ENCODE measurements around the gene SYNJ2. TPM values are rescaled to one million over a fixed set of nuclear protein-coding genes. Genes with fewer than 3 reads are reported as not detected.

The SYNJ2 gene
- total RNA-seq, 4 donors from 2014 or later, result 6.6 to 15.6 (median 9.8) TPM

- H3K4me3 ChIP-seq, result peak overlapping the region; percentile 80 to 99 (median 94)
- DNase-seq, result no peak
- WGBS, 2 donors, result 13% methylated on average over 18 of the region's 24 CpGs; no CpG with 5 or more reads in 1 of the 2 donors
- H3K9me3 ChIP-seq, result no peaks in the 10 kb centered on the region
- H3K27me3 ChIP-seq, result peaks cover 0 to 6% (median 0%) of the 10 kb centered on the region in 4 donors
- H3K27ac ChIP-seq, result peak overlapping the region; percentile 84 to 91 (median 88)
- H3K4me1 ChIP-seq, result peaks cover 18 to 50% (median 26%) of the 10 kb centered on the region in 3 donors
- TF ChIP-seq POLR2A (IDR thresholded peaks at IDR 0.05) (no peak), CTCF (IDR thresholded peaks at IDR 0.05) (no peak)
- H3K36me3 ChIP-seq, result no peaks in the 10 kb centered on the region
- intact Hi-C loops (cut with DNase I), result loop anchor here (5.0 kb wide), 1 partner anchor 91 kb away; no protein-coding TSS in a partner anchor
Observed at GRCh38 chr6:157981132-157981394, 600 bp upstream of the SYNJ2 start.

- H3K9me3 ChIP-seq, result no peaks in the 10 kb centered on the region
- peaks cover 18 to 55% (median 30%) of the 10 kb centered on the region in 3 donors for H3K4me1 ChIP-seq
- H3K27me3 ChIP-seq, result peaks cover 0 to 6% (median 0%) of the 10 kb centered on the region in 4 donors
- WGBS, 2 donors, result 6 to 11% methylated on average over 1 to 6 of the region's 36 CpGs
- DNase-seq, result no peak
- TF ChIP-seq CTCF (IDR thresholded peaks at IDR 0.05) (no peak), POLR2A (IDR thresholded peaks at IDR 0.05) (no peak)
- peak overlapping the region; percentile 80 to 99 (median 94) for H3K4me3 ChIP-seq
- H3K27ac ChIP-seq, result peak overlapping the region; percentile 84 to 91 (median 88)
- no peaks in the 10 kb centered on the region for H3K36me3 ChIP-seq
- intact Hi-C loops (cut with DNase I), result loop anchor here (5.0 kb wide), 1 partner anchor 90 kb away; no protein-coding TSS in a partner anchor
Observed at GRCh38 chr6:157982102-157982562, 469 bp downstream of the SYNJ2 start.

DNA sequence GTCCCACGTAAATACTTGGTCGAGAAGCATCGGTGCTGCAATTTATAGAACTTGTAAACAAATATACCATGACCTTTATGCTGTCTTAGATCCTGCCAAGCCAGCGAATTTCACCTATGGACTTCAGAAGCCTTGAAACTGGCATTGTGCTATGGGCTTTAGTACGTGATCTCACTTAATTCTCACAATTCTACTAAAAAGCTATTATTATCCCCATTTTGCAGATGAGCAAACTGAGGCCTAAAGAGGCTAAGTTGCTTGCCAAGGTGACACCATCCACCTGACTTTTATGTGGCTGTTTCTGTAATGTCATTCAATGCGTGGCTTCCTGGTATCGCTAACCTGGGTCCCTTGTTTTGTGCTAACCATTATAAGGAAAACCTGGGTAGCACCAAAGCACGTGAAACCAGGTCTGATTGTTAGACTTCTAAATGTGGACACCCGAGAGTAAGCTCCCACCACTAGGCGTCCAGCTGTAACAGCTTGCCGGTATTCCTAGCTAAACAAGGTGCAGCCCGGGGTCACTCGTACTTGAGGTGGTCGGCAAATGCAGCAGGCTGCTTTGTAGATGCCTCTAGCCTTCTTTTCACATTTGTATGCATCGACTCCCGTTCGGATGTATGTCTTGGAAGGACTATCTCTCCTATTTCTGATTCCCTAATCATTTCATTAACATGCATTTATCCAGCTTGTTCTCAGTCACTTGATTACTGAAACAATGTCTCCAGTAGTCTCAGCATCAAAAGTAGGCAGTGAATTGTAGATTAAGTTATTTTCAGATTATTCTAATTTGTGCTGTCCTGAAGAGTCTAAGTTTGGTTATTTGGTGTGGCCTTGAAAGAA is 1.1 kb downstream of the SYNJ2 start:
- WGBS, 2 donors, result 49 to 54% methylated on average over 15 of the region's 17 CpGs
- no peak for DNase-seq
- intact Hi-C loops (cut with DNase I), result loop anchor here (5.0 kb wide), 1 partner anchor 90 kb away; no protein-coding TSS in a partner anchor

DNA sequence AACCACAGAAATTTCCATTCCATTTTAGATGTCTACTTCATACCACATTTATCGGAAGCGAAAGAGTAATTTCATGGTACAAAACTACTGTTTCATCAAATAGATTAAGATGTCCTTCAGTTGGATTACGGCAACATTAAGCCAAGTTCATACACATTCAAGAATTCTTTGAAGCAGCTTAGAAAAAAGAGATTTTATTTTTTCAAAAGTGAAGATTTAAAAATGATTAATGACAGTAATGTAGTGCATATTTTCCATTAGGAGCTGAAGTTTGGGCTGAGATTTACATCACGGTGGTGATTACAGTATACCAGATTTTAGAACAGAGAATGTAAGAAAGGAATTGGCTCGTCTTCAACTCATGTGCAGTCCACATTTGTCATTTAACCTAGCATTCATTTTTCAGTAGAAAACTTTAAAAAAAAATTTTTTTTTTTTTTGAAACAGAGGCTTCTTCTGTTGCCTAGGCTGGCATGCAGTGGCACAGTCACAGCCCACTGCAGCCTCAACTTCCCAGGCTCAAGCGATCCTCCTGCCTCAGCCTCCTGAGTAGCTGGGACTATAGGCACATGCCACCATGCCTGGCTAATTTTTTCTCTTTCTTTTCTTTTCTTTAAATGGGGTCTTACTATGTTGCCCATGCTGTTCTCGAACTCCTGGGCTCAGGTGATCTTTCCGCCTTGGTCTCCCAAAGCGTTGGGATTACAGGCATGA is 1.9 kb downstream of the SYNJ2 start:
- peaks cover 0 to 6% (median 0%) of the 10 kb centered on the region in 4 donors for H3K27me3 ChIP-seq
- H3K27ac ChIP-seq, result peak overlapping the region in 1 of 4 donors; percentile 16
- H3K36me3 ChIP-seq, result no peaks in the 10 kb centered on the region
- H3K9me3 ChIP-seq, result no peaks in the 10 kb centered on the region
- peak overlapping the region in 1 of 4 donors; percentile 92 for H3K4me3 ChIP-seq
- TF ChIP-seq CTCF (IDR thresholded peaks at IDR 0.05) (no peak), POLR2A (IDR thresholded peaks at IDR 0.05) (no peak)
- DNase-seq, result no peak
- 73 to 75% methylated on average over 9 of the region's 9 CpGs for WGBS, 2 donors
- H3K4me1 ChIP-seq, result peaks cover 18 to 63% (median 30%) of the 10 kb centered on the region in 3 donors
- intact Hi-C loops (cut with DNase I), result loop anchor here (5.0 kb wide), 1 partner anchor 89 kb away; no protein-coding TSS in a partner anchor

More for the DNA sequence above, 1.1 kb downstream of the SYNJ2 start:
- TF ChIP-seq CTCF (IDR thresholded peaks at IDR 0.05) (peak in 3 of 6 experiments; percentile 18 to 43 (median 18)), POLR2A (IDR thresholded peaks at IDR 0.05) (no peak)
- Histone ChIP-seq H3K4me1 (peaks cover 18 to 55% (median 30%) of the 10 kb centered on the region in 3 donors), H3K4me3 (peak overlapping the region; percentile 80 to 99 (median 94)), H3K27me3 (peaks cover 0 to 6% (median 0%) of the 10 kb centered on the region in 4 donors), H3K9me3 (no peaks in the 10 kb centered on the region), H3K36me3 (no peaks in the 10 kb centered on the region), H3K27ac (peak overlapping the region; percentile 84 to 91 (median 88))
